ENCODE data around the gene ZFAND2B.

ZFAND2B gene

GRCh38 chr2:219210886-219211362, 4.3 kb downstream of the ZFAND2B start:
- DNase-seq (ENCODE audit: low read depth): no peak
- no peak for TF ChIP-seq CTCF (IDR thresholded peaks at IDR 0.05; ENCODE audit: low read depth, low read length, missing control alignments)
- H3K4me3 ChIP-seq (ENCODE audit: low read depth, low read length): no peak overlapping the region

GRCh38 chr2:219213026-219213415, 6.4 kb downstream of the ZFAND2B start:
- DNase-seq (ENCODE audit: low read depth): no peak
- H3K4me3 ChIP-seq (ENCODE audit: low read depth, low read length): no peak overlapping the region
- TF ChIP-seq CTCF (IDR thresholded peaks at IDR 0.05; ENCODE audit: low read depth, low read length, missing control alignments): no peak

DNA sequence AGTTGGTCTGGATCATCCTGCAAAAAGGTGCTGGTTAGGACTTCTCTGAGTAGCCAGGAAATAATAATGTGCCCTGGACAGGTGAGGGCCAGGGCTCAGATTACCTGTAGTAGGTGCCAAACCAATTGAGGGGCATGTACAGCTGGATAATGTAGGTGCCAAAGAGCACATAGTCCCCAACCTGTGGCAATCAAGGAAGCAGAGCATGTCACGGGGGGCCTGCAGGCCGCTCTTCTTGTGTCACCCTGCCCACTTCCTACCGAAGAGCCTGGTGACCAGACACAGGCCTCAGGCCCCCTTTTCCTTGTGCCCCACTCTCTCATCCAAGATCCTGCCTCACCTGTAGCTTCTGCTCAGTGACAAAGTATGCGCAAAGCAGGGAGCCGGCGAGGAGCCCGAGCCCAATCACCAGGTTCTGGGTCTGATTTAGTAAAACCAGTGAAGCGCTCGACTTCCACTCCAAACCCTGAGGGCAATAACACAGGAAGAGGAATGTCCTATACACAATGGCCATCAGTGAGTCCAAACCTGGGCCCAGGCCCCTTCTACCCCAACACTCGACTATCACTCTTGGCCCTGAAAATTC, 7.0 kb downstream of the ZFAND2B start:
- no peak for TF ChIP-seq CTCF (IDR thresholded peaks at IDR 0.05; ENCODE audit: low read depth, low read length, missing control alignments)
- H3K4me3 ChIP-seq (ENCODE audit: low read depth, low read length): no peak overlapping the region
- DNase-seq (ENCODE audit: low read depth): no peak

GRCh38 chr2:219214141-219214540, 7.6 kb downstream of the ZFAND2B start:
- TF ChIP-seq CTCF (IDR thresholded peaks at IDR 0.05; ENCODE audit: low read depth, low read length, missing control alignments): no peak
- no peak overlapping the region for H3K4me3 ChIP-seq (ENCODE audit: low read depth, low read length)
- DNase-seq (ENCODE audit: low read depth): no peak

DNA sequence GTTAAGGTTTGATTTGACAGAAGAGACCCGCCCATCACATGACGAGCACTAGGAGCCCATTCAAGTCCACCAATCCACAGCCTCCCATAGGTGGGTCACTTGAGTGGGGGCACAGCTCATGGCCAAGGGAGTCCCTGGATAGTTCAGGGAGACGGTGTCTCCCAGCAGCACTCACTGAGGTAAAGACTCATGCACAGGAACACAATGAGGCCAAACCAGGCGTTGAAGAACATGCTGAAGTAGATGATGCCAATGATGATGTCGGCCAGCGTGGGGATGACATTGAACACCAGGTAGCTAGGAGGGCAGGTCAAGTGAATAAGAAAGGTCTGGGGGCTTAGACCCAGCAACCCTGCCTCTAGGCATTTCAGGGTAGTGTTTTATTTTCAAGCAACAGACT, 8.2 kb downstream of the ZFAND2B start:
- DNase-seq (ENCODE audit: low read depth): no peak
- TF ChIP-seq CTCF (IDR thresholded peaks at IDR 0.05; ENCODE audit: low read depth, low read length, missing control alignments): no peak
- H3K4me3 ChIP-seq (ENCODE audit: low read depth, low read length): no peak overlapping the region

DNA sequence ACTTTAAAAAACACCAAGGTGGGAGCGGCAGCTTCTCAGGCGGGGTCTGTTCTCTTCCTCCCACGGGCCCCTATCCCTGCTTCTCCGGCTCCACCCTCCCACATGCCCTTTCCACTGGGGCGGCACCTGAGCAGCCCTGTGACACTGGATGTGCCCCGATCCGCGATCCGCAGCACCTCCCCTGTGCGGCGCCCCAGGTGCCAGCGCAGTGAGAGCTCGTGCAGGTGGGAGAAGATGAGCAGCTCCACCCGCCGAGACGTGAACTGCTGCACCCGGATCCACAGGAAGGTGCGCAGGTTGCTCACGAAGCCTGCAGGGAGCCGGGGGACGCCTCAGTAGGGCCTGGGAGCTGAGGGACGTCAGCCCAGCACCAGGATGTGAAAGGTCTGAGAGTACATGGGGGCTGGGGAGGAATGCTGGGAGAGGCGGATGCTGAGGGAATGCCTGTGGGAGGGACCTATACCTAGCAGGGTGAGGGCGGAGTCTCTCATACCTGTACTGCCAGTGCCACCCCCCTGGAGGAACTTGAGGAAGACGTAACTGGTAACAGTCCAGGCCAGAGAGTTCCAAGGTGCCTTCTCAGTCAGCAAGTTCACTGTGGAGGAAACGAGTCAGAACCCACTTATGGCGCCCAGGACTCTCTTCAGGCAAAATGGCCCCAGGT, 9.4 kb downstream of the ZFAND2B start:
- H3K4me3 ChIP-seq (ENCODE audit: low read depth, low read length): no peak overlapping the region
- TF ChIP-seq CTCF (IDR thresholded peaks at IDR 0.05; ENCODE audit: low read depth, low read length, missing control alignments): no peak
- DNase-seq (ENCODE audit: low read depth): no peak

GRCh38 chr2:219216535-219216915, 9.9 kb downstream of the ZFAND2B start:
- no peak for DNase-seq (ENCODE audit: low read depth)
- TF ChIP-seq CTCF (IDR thresholded peaks at IDR 0.05; ENCODE audit: low read depth, low read length, missing control alignments): no peak
- H3K4me3 ChIP-seq (ENCODE audit: low read depth, low read length): no peak overlapping the region

All from GM12864 (cell line).